ENCODE results near the gene PHF13.

Gene PHF13

DNA sequence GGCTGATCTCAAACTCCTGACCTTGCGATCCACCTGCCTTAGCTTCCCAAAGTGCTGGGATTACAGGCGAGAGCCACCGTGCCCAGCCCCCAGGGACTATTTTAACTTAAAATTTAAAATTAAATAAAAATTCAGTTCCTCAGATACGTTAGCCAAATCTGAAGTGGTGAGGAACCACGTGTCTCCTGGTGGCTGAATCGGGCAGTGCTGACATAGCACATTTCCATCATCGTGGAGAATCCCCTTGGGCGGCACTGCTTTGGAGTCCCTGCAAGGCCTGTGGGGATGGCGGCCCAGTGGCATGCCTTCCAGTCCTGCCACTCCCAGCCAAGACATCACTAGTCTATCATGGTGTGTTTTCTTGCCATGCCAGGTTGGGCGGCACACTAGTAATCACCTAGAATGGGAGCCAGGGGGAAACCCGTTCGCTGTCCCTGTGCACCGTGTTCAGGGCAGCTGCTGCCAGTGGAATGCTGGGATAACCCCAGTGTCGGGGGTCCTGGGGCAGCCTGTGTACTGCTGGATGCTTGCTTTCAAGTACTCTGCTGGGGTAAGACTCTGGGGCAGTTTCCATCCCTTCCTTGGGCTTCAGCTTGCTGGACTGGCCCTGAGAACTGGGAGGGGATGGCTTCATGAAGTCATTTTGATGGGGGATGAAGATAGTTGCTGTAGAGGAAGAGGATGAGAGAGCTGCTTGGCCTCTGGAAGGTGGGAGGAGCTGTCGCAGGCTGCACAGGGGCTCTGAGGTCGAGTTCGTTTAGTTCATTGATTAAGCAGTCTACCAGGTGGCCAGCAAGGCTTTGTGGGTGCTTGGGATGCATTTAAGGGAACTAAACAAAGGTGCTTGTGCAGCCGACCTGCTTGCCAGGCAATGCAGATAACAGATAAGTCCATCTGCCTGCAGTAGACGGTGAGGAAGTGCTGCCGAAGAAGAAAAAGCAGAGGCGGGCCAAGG lies 29.1 kb upstream of the PHF13 start:
- H3K9me3 ChIP-seq, result no peaks in the 10 kb centered on the region
- intact Hi-C loops (cut with DNase I; ENCODE audit: low total_unique reads), result loop anchor here (10.0 kb wide), 1 partner anchor 50 kb away; no protein-coding TSS in a partner anchor
- H3K27ac ChIP-seq, result no peak overlapping the region
- no peak for DNase-seq
- H3K36me3 ChIP-seq, result peaks cover 16 to 36% (median 23%) of the 10 kb centered on the region in 3 donors
- no peaks in the 10 kb centered on the region for H3K27me3 ChIP-seq
- peak; percentile 8 to 20 for TF ChIP-seq CTCF (IDR thresholded peaks at IDR 0.05)
- peaks cover 4 to 72% (median 63%) of the 10 kb centered on the region in 4 donors for H3K4me1 ChIP-seq
- no peak overlapping the region for H3K4me3 ChIP-seq

DNA sequence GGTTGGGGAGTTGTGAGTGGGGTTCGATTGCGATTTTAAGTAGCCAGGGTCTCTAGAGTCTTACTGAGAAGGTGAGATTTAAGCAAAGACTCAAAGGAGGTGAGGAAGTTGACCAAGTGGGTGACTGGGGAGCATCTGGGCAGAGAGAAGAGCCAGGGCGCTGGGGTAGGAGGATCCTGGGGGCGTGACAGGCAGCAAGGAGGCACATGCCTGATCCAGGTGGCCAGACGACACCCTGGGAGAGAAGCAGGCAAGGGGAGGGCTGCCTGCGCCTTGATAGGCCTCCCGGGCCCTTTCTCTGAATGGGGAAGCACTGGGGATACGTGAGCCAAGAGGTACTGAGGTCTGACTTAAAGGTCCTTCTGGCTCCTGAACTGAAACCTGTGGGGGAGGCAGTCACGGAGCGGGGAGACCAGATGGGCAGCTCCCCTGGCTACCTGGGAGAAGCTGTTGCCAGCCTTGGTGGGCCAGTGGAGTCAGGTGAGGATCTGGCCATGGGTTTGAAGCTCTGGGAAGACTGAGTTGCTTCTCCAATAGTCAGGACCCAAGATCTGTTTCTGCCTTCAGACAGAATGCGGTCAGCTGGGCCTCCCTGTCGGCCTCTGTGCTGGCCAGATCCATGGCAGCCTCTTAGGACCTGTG lies 28.3 kb upstream of the PHF13 start:
- DNase-seq, result no peak
- peaks cover 0 to 78% (median 65%) of the 10 kb centered on the region in 4 donors for H3K4me1 ChIP-seq
- H3K27me3 ChIP-seq, result no peaks in the 10 kb centered on the region
- intact Hi-C loops (cut with DNase I; ENCODE audit: low total_unique reads), result loop anchor here (10.0 kb wide), 1 partner anchor 50 kb away; no protein-coding TSS in a partner anchor
- no peak for TF ChIP-seq CTCF (IDR thresholded peaks at IDR 0.05)
- peaks cover 23 to 44% (median 31%) of the 10 kb centered on the region in 3 donors for H3K36me3 ChIP-seq
- no peaks in the 10 kb centered on the region for H3K9me3 ChIP-seq
- H3K27ac ChIP-seq, result peak overlapping the region in 1 of 2 donors; percentile 31
- no peak overlapping the region for H3K4me3 ChIP-seq

DNA sequence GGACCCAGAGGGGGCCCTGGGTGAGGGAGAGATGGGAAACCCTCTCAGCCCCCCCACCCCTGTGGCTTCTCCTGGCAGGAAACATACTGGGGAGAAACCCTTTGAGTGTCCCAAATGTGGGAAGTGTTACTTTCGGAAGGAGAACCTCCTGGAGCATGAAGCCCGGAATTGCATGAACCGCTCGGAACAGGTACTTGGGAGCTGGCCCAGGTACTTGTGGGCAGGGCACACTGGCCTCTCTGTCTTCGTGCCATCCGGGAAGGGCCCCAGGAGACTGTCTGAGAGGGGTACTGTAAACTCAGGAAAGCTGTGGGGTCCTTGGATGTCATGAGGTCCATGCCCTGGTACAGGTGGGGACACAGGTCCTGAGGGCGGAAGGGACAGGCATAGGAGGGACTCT lies 27.7 kb upstream of the PHF13 start:
- Histone ChIP-seq H3K4me1 (peaks cover 0 to 78% (median 65%) of the 10 kb centered on the region in 4 donors), H3K27me3 (no peaks in the 10 kb centered on the region), H3K4me3 (no peak overlapping the region), H3K36me3 (peaks cover 28 to 50% (median 38%) of the 10 kb centered on the region in 3 donors), H3K9me3 (no peaks in the 10 kb centered on the region), H3K27ac (peak overlapping the region in 1 of 2 donors; percentile 31)
- DNase-seq, result no peak
- TF ChIP-seq CTCF (IDR thresholded peaks at IDR 0.05), result no peak
- intact Hi-C loops (cut with DNase I; ENCODE audit: low total_unique reads), result loop anchor here (10.0 kb wide), 1 partner anchor 49 kb away; no protein-coding TSS in a partner anchor

DNA sequence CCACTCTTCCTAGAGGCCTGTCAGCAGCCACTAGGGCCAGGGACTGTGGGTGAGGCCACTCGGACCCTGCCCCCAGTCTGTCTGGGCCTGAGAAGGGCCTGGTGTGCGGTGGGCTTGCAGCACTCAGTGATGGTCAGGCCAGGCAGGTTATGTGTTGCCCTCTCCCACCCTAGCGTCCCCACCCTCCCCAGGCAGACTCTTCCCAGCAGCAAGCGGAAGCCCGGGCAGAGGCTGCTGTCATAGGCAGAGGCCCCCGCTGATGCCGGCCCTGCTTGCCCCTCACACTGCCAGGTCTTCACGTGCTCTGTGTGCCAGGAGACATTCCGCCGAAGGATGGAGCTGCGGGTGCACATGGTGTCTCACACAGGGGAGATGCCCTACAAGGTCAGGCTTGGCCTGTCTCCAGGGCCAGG lies 27.1 kb upstream of the PHF13 start:
- no peak for DNase-seq
- Histone ChIP-seq H3K36me3 (peaks cover 28 to 56% (median 43%) of the 10 kb centered on the region in 3 donors), H3K27me3 (no peaks in the 10 kb centered on the region), H3K9me3 (no peaks in the 10 kb centered on the region), H3K4me1 (peaks cover 0 to 78% (median 65%) of the 10 kb centered on the region in 4 donors), H3K4me3 (no peak overlapping the region), H3K27ac (peak overlapping the region; percentile 50 to 86)
- no peak for TF ChIP-seq CTCF (IDR thresholded peaks at IDR 0.05)
- intact Hi-C loops (cut with DNase I; ENCODE audit: low total_unique reads), result loop anchor here (10.0 kb wide), 1 partner anchor 48 kb away; no protein-coding TSS in a partner anchor

DNA sequence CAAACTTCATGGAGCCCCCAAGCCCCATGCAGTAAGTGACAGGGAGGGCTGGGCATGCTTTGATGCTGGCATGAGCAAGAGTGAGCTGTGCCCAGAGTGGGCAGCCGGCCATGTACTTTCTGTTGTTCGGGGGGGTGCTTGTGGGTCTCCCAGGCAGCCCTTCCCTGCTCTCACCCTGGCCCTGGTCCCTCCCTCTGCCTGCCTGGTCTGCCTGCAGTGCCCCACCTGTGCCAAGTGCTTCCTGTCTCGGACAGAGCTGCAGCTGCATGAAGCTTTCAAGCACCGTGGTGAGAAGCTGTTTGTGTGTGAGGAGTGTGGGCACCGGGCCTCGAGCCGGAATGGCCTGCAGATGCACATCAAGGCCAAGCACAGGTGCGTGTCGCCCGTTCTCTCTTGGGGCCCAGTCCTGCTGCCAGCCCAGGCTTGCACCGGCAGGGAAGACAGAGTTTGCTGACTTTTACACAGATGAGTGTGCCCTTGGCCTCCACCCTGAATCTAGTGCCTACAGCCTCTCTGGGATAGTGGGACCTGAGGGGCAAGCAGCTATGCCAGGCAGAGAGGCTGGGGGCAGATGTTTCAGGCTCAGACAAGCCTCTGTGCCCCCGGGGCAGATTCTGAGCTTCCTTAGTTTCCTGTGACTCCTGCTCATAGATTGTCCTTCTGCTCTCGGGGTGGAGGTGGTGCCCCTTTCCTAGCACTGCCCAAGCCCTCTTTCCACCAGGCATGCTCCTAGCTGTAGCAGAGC lies 26.1 kb upstream of the PHF13 start:
- H3K4me1 ChIP-seq, result peaks cover 0 to 78% (median 67%) of the 10 kb centered on the region in 4 donors
- H3K27me3 ChIP-seq, result no peaks in the 10 kb centered on the region
- intact Hi-C loops (cut with DNase I; ENCODE audit: low total_unique reads), result loop anchor here (10.0 kb wide), 1 partner anchor 47 kb away; no protein-coding TSS in a partner anchor
- H3K36me3 ChIP-seq, result peaks cover 30 to 66% (median 54%) of the 10 kb centered on the region in 3 donors
- DNase-seq, result peak; percentile 44 to 93
- no peak overlapping the region for H3K4me3 ChIP-seq
- H3K9me3 ChIP-seq, result no peaks in the 10 kb centered on the region
- H3K27ac ChIP-seq, result peak overlapping the region; percentile 61 to 86
- no peak for TF ChIP-seq CTCF (IDR thresholded peaks at IDR 0.05)

Measured in tibial artery (tissue), 4 donors.